PFSK-1 (cell line): ENCODE results near the gene GRM3.

Experiments used
- FOXP2 ChIP-seq: optimal IDR thresholded peaks from 2 replicates; pipeline ENCODE3; 2011; ENCODE audit warnings: borderline replicate concordance, control low read depth, inconsistent platforms; ENCODE audit not compliant: insufficient read depth; ENCODE audit errors: extremely low read length, extremely low read depth
- POLR2AphosphoS5 ChIP-seq: IDR thresholded peaks from 2 replicates; pipeline ENCODE4 v1.6.1; 2012; ENCODE audit warnings: low read depth, mild to moderate bottlenecking, control low read depth, low read length, moderate library complexity
- SIN3A ChIP-seq: IDR thresholded peaks from 2 replicates; pipeline ENCODE4 v1.6.1; 2012; ENCODE audit warnings: mild to moderate bottlenecking, low read length, moderate library complexity, borderline replicate concordance; ENCODE audit not compliant: insufficient read depth
- TAF1 ChIP-seq: IDR thresholded peaks from 2 replicates; pipeline ENCODE4 v1.6.1; 2012; ENCODE audit warnings: low read length, control low read depth, borderline replicate concordance; ENCODE audit not compliant: insufficient read depth
- TF ChIP-seq, protein P1 (sequence below), 2 experiments: IDR thresholded peaks; 2 replicates each; pipeline versions ENCODE4 v1.6.1 to v1.8.0; 2011 to 2012; ENCODE audit warnings: low read depth in 2 of 2, low read length in 2 of 2, control low read depth in 1 of 2, inconsistent platforms in 1 of 2, mild to moderate bottlenecking in 1 of 2, moderate library complexity in 1 of 2; ENCODE audit not compliant: insufficient read depth in 1 of 2

Gene GRM3

GRCh38 chr7:86645225-86645608 lies 1.5 kb downstream of the GRM3 start:
- TF ChIP-seq, protein P1, sequence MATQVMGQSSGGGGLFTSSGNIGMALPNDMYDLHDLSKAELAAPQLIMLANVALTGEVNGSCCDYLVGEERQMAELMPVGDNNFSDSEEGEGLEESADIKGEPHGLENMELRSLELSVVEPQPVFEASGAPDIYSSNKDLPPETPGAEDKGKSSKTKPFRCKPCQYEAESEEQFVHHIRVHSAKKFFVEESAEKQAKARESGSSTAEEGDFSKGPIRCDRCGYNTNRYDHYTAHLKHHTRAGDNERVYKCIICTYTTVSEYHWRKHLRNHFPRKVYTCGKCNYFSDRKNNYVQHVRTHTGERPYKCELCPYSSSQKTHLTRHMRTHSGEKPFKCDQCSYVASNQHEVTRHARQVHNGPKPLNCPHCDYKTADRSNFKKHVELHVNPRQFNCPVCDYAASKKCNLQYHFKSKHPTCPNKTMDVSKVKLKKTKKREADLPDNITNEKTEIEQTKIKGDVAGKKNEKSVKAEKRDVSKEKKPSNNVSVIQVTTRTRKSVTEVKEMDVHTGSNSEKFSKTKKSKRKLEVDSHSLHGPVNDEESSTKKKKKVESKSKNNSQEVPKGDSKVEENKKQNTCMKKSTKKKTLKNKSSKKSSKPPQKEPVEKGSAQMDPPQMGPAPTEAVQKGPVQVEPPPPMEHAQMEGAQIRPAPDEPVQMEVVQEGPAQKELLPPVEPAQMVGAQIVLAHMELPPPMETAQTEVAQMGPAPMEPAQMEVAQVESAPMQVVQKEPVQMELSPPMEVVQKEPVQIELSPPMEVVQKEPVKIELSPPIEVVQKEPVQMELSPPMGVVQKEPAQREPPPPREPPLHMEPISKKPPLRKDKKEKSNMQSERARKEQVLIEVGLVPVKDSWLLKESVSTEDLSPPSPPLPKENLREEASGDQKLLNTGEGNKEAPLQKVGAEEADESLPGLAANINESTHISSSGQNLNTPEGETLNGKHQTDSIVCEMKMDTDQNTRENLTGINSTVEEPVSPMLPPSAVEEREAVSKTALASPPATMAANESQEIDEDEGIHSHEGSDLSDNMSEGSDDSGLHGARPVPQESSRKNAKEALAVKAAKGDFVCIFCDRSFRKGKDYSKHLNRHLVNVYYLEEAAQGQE (IDR thresholded peaks at IDR 0.05; ENCODE audit: insufficient read depth in 1 of 2, low read depth in 2 of 2, low read length in 2 of 2): no peak
- TF ChIP-seq TAF1: no peak
- TF ChIP-seq FOXP2: no peak
- no peak for TF ChIP-seq POLR2AphosphoS5
- TF ChIP-seq SIN3A: no peak

DNA sequence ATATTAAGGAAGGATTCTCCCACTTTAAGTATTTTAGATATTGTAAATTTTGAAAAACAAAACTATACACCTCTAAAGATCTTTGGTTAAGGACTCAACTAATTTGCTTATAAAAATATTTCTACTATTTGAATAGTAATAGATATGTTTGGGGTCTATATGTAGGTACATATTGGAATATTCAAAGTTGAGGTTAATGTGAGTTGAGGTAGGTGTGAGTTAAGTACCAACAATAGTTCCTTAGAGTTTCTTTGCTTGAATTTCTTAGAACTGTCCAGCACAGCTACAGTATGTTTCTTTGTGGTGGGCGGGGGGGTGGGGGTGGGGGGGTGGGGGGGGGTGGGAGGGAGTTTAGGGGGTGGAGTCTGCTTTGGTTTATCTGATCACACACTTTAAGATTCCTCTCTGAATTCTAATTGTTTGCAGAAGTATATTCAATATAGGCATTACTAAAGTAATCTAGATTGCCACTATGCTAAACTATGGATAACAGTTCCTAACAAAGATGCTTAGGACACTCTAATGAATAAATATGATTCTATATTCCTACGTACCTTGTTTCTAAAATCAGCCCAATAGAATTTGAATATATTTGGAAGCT lies 2.1 kb downstream of the GRM3 start:
- TF ChIP-seq, protein P1 (IDR thresholded peaks at IDR 0.05; ENCODE audit: insufficient read depth in 1 of 2, low read depth in 2 of 2, low read length in 2 of 2): no peak
- TF ChIP-seq FOXP2 (no peak), TAF1 (no peak), POLR2AphosphoS5 (no peak), SIN3A (no peak)

- TF ChIP-seq SIN3A: no peak
- no peak for TF ChIP-seq POLR2AphosphoS5
- TF ChIP-seq, protein P1 (IDR thresholded peaks at IDR 0.05; ENCODE audit: insufficient read depth in 1 of 2, low read depth in 2 of 2, low read length in 2 of 2): no peak
These were observed 3.8 kb downstream of the GRM3 start for GRCh38 chr7:86647385-86648094.

GRCh38 chr7:86648169-86648568 lies 4.5 kb downstream of the GRM3 start:
- TF ChIP-seq, protein P1 (IDR thresholded peaks at IDR 0.05; ENCODE audit: insufficient read depth in 1 of 2, low read depth in 2 of 2, low read length in 2 of 2): no peak
- TF ChIP-seq TAF1 (no peak), FOXP2 (no peak), POLR2AphosphoS5 (no peak), SIN3A (no peak)
